CD1c-positive myeloid dendritic cell (primary cell): Measurements from ENCODE around the gene GNAI3.

Source experiments
- DNase-seq: peaks from one replicate; pipeline ENCODE4 v3.0.0-alpha.2; 2016; ENCODE audit errors: extremely low spot score

The GNAI3 gene

GRCh38 chr1:109546311-109547109 is 1.9 kb upstream of the GNAI3 start:
- peak; percentile 94 for DNase-seq

- DNase-seq, result no peak
Measured at GRCh38 chr1:109547463-109548320, 723 bp upstream of the GNAI3 start.

- no peak for DNase-seq
Measured at GRCh38 chr1:109556563-109556962, 8.1 kb downstream of the GNAI3 start.

GRCh38 chr1:109557520-109557919 is 9.1 kb downstream of the GNAI3 start:
- no peak for DNase-seq

GRCh38 chr1:109559995-109560394 is 11.6 kb downstream of the GNAI3 start:
- no peak for DNase-seq

- no peak for DNase-seq
Measured at GRCh38 chr1:109564194-109564878, 15.9 kb downstream of the GNAI3 start.

GRCh38 chr1:109565241-109565640 is 16.8 kb downstream of the GNAI3 start:
- no peak for DNase-seq

GRCh38 chr1:109566982-109567381 is 18.6 kb downstream of the GNAI3 start:
- DNase-seq, result no peak

GRCh38 chr1:109567877-109568672 is 19.7 kb downstream of the GNAI3 start:
- no peak for DNase-seq

GRCh38 chr1:109569323-109569722 is 20.9 kb downstream of the GNAI3 start:
- DNase-seq, result no peak

GRCh38 chr1:109570414-109570813 is 22.0 kb downstream of the GNAI3 start:
- no peak for DNase-seq

- peak; percentile 78 for DNase-seq
Measured at GRCh38 chr1:109573785-109574184, 25.4 kb downstream of the GNAI3 start.

- no peak for DNase-seq
Measured at GRCh38 chr1:109578947-109579443, 30.6 kb downstream of the GNAI3 start.

- DNase-seq, result no peak
Measured at GRCh38 chr1:109579491-109579890, 31.1 kb downstream of the GNAI3 start.

- DNase-seq, result no peak
Measured at GRCh38 chr1:109582021-109582420, 33.6 kb downstream of the GNAI3 start.

GRCh38 chr1:109584766-109585165 is 36.4 kb downstream of the GNAI3 start:
- DNase-seq, result no peak

- no peak for DNase-seq
Measured at GRCh38 chr1:109586055-109586454, 37.6 kb downstream of the GNAI3 start.

GRCh38 chr1:109589177-109589576 is 40.8 kb downstream of the GNAI3 start:
- no peak for DNase-seq

GRCh38 chr1:109589679-109590078 is 41.3 kb downstream of the GNAI3 start:
- no peak for DNase-seq

GRCh38 chr1:109592916-109593315 is 44.5 kb downstream of the GNAI3 start:
- no peak for DNase-seq

GRCh38 chr1:109595531-109595930 is 47.1 kb downstream of the GNAI3 start:
- DNase-seq, result no peak
